ENCODE measurements around the gene CTU1.
"Not testable (repeated sequence)": the region's sequence is repeated elsewhere in the genome, so short reads cannot be mapped to it uniquely, and the experiment has no call there.

The CTU1 gene

GRCh38 chr19:51108066-51108804 lies at the start of gene CTU1:
Gene CTU1 (minus strand): TSS chr19:51108409. CDS start chr19:51104569, 3,840 bp downstream.
- peak; percentile 99 for DNase-seq

DNA sequence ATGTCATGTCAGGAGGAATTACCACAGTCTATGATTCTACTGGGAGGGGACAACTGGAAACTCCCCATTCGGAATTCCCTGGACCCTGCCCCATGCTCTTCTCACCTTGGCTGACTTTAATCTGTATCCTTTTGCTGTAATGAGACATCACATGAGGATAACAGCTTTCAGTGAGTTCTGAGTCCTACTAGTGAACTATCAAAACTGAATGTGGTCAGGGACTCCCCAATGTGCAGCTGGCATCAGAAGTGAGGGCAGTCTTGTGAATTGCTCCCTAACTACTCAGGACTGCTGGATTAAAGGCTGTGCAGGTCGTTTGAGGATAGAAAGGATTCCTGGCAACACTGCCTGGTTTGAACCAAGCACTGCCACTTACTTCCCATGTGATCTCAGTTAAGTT lies 49.1 kb upstream of the CTU1 start:
- no peak for DNase-seq

- no peak for DNase-seq
Measured at GRCh38 chr19:51156710-51157109, 48.5 kb upstream of the CTU1 start.

GRCh38 chr19:51150627-51151026 lies 42.4 kb upstream of the CTU1 start:
- no peak for DNase-seq

- no peak for DNase-seq
Measured at GRCh38 chr19:51148580-51148979, 40.4 kb upstream of the CTU1 start.

GRCh38 chr19:51147663-51148062 lies 39.5 kb upstream of the CTU1 start:
- no peak for DNase-seq

DNA sequence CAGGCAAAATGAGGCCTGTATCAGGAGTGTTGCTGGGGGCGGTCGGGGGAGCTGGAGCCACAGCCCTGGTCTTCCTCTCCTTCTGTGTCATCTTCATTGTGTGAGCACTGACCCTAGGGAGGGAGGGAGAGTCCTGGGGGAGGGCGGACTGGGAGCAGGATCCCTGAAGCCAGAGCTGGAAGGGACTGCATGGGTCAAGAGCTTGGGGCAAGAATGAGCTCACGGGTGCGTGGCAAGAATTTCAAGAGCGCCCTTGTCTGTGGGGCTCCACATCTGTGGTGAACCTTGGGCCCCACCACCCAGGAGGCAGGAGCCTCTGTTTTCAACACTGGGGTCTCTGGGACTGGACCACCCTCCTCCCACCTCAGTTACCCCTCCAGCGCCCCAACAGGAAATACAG lies 38.5 kb upstream of the CTU1 start:
- DNase-seq: no peak

- no peak for DNase-seq
Measured at GRCh38 chr19:51145916-51146493, 37.8 kb upstream of the CTU1 start.

GRCh38 chr19:51144482-51145045 lies 36.4 kb upstream of the CTU1 start:
- no peak for DNase-seq

DNA sequence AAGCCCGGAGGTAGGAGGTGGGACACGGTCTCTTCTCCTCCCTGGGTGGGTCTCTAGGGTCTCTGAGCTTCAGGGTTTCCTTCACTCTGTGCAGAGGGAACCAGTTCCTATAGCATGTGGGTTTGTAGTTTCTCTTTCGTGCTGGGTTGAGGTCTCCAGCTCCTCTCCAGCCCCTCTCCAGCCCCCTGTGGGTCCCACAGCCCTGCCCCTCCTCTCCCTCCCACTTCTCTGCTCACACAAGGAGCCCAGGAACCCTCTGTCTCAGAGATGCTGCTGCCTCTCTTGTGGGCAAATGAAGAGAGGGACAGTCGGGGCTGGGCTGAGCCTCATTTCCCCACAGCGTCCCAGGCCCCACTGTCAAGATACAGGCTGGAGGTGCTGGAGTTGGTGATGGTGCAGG lies 35.3 kb upstream of the CTU1 start:
- DNase-seq: no peak

GRCh38 chr19:51142809-51143475 lies 34.7 kb upstream of the CTU1 start:
- DNase-seq: not testable (repeated sequence)

DNA sequence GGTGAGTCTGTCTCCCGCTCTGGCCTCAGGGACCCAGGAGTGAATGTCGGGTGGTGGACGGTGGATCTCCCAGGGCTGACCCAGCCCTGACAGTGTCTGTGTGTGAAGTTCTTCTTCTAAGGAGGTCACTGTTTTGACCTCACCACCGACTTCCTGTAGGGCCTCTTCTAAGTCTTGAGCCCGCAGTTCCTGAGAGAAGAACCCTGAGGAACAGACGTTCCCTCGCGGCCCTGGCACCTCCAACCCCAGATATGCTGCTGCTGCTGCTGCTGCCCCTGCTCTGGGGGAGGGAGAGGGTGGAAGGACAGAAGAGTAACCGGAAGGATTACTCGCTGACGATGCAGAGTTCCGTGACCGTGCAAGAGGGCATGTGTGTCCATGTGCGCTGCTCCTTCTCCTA lies 33.9 kb upstream of the CTU1 start, which contains the start of gene SIGLEC7:
SIGLEC7 (plus strand) TSS at position 183 of the 400 bp plus-strand sequence; CDS start at position 252, 69 bp downstream.
- no peak for DNase-seq

DNA sequence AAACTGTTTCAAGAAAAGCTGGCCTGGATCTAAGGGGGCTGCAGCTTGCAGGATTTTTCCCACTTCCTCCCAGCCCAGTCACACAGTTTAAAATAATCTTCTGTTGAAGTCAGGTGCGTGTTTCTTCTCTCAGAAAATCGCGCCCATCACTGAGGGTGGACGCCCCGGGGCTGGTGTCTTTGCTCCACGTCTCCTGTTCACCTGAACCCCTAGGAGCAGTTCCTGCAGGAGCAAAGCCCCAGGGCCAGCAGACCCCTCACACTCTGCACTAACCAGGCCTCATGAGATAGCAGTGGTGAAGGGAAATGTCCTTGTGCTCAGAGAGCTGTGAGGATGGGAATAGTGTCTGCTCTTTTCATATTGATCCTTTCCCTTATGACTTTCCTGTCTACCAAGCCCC lies 33.0 kb upstream of the CTU1 start:
- DNase-seq: no peak

GRCh38 chr19:51140441-51140840 lies 32.2 kb upstream of the CTU1 start:
- DNase-seq: no peak

GRCh38 chr19:51139299-51140014 lies 31.2 kb upstream of the CTU1 start:
- DNase-seq: no peak

GRCh38 chr19:51138549-51138979 lies 30.4 kb upstream of the CTU1 start:
- DNase-seq: no peak

- no peak for DNase-seq
Measured at GRCh38 chr19:51137792-51138425, 29.7 kb upstream of the CTU1 start.

DNA sequence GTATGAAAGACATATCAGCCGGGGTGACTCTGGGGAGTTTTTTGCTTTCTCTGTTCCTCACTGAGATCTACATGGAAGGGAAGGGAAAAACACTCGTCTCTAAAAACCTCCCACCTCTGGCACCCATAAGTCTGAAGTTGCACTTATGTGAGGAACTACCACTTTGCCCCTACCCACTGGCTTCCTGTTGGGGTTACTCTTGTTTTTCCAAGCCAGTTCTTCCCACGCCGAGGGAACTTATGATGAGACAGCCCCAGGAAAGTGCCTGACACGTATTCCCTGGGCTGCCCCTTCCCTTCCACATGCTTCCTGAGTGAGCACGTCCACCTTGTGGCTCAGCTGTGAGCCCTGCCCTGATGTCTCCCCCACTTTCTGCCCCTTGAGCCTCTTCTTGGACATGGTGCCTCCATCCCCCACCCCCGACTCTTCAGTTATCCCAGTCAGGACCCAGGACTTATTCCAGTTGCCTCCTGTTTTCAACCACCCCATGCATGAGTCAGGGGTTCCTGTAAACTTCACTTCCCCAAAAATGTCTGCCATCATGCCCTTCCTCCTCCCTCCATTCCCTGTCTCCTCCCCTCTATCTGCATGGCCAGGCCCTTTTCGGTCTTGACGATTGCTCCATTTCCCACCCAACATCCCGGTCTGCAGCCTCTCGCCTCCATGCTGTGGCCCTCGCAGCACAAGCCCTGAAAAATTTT lies 28.8 kb upstream of the CTU1 start:
- DNase-seq: no peak

GRCh38 chr19:51135986-51136762 lies 28.0 kb upstream of the CTU1 start:
- no peak for DNase-seq

DNA sequence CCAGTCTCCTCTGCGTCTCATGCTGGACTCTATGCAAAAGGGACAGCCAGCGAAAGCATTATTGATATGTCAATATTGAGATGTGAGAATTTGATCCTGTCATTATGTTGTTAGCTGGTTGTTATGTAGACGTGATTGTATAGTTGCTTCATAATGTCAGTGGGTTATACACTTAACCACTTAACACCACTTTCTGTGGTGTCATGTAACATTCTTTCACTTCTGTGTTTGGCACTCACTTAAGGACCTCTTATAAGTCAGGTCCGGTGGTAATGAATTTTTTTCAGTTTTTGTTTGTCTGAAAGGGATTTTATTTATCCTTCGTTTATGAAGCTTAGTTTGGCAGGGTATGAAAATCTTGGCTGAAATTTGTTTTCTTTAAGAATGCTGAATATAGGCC lies 26.8 kb upstream of the CTU1 start:
- no peak for DNase-seq

All from NCI-H82 (cell line).